ENCODE results near the gene KCTD3.

- TF ChIP-seq CTCF (IDR thresholded peaks at IDR 0.05) (no peak), EZH2 (IDR thresholded peaks at IDR 0.05; ENCODE audit: borderline replicate concordance, insufficient read depth, low read depth, low read length, poor library complexity, severe bottlenecking) (no peak)
Observed at GRCh38 chr1:215657047-215657446, 89.9 kb downstream of the KCTD3 start.
